ENCODE results near the gene AHCTF1. TPM values are rescaled to one million over a fixed set of nuclear protein-coding genes. Genes with fewer than 3 reads are reported as not detected.

The AHCTF1 gene
- total and polyA plus RNA-seq, 9 donors, result 21.1 to 35.9 (median 27.4) TPM

DNA sequence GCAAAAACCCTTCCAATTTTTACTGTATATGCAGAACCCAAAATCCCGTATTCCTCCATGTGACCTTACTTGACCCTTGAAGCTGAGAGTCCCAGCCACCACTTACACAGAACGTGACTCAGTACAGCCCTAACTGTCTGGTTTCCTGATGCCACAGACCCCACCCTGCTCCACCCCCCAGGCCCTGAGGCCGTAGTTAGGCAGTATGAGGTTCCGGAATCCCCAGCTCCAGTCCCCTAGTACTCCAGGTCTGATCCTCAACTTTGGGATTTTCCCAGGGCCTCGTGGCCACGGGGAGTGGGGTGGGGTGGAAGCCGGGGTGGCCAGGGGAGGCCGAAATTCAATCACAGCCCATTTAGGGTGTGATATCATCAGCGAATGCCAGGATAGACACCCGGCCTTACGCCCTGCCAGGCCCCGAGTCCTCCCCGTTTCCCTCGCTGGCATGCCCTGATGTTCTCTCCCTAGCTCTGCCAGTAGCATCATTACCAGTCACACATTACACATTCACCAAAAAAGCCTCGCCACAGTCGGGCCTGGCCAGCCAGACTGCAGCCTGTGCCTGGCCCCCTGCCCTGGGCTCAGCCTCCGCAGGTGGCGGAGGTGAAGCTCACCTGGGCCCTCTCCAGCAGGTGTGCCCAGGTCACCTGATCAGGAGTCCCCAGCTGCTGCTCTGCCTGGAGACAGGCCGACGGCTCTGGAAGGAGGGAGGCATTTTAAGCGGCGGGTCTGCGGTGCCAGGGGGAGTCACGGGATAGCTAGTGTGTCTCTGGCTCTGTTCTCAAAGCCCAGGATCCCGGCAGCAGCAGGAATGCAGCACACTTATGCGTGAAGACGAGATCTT, 136.7 kb downstream of the AHCTF1 start:
- DNase-seq, result no peak
- Histone ChIP-seq H3K4me3 (ENCODE audit: low read length) (no peak overlapping the region), H3K9me3 (replicated peaks; ENCODE audit: control insufficient read depth, low read depth, low read length) (no peaks in the 10 kb centered on the region), H3K4me1 (ENCODE audit: control insufficient read depth, insufficient read depth, low read length) (peaks cover 33% of the 10 kb centered on the region), H3K27ac (ENCODE audit: low read length) (no peak overlapping the region), H3K27me3 (ENCODE audit: control insufficient read depth, insufficient read depth, low read length) (no peaks in the 10 kb centered on the region), H3K36me3 (ENCODE audit: control insufficient read depth, insufficient read depth, low read length) (no peaks in the 10 kb centered on the region)
- WGBS (ENCODE audit: insufficient coverage), result 62% methylated on average over 18 of the region's 27 CpGs

DNA sequence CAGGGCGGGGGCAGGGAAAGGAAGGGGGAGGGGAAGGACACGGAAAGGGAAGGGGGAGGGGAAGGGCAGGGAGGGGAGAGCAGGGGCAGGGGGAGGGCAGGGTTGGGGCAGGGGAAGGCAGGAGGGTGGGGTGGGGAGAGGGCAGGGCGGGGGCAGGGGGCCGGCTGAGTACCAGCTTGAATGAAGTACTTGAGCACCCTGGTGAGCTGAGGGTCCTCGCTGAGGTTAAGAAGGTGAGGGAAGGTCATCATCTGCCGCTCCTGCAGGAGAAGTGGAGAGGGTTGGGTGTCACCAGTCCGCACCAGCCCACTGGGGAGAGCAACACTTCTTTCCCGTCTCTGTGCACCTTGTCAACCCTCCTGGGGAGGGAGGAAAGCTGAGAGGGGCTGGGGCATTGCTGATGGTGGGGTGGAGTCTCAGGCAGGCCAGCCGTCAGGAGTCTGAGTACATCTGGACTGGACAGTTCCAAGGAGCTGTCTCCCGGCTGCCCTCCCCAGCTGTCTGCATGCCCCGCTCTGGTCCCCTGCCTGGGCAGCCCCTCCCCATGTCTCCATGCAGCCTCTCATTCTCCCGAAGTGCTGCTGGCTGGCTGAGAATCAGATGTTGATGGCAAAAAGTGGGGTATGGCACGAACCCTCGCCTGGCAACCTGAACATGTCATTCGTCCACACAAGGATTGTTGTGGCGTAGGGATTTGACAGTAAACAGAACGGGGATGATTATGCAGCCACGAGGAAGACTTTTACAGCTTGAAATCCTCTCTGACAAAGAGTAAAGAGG, 137.5 kb downstream of the AHCTF1 start:
- H3K36me3 ChIP-seq (ENCODE audit: control insufficient read depth, insufficient read depth, low read length), result no peaks in the 10 kb centered on the region
- no peak overlapping the region for H3K4me3 ChIP-seq (ENCODE audit: low read length)
- DNase-seq, result no peak
- no peaks in the 10 kb centered on the region for H3K27me3 ChIP-seq (ENCODE audit: control insufficient read depth, insufficient read depth, low read length)
- peaks cover 35% of the 10 kb centered on the region for H3K4me1 ChIP-seq (ENCODE audit: control insufficient read depth, insufficient read depth, low read length)
- 49% methylated on average over 6 of the region's 18 CpGs for WGBS (ENCODE audit: insufficient coverage)
- no peaks in the 10 kb centered on the region for H3K9me3 ChIP-seq (replicated peaks; ENCODE audit: control insufficient read depth, low read depth, low read length)
- no peak overlapping the region for H3K27ac ChIP-seq (ENCODE audit: low read length)

DNA sequence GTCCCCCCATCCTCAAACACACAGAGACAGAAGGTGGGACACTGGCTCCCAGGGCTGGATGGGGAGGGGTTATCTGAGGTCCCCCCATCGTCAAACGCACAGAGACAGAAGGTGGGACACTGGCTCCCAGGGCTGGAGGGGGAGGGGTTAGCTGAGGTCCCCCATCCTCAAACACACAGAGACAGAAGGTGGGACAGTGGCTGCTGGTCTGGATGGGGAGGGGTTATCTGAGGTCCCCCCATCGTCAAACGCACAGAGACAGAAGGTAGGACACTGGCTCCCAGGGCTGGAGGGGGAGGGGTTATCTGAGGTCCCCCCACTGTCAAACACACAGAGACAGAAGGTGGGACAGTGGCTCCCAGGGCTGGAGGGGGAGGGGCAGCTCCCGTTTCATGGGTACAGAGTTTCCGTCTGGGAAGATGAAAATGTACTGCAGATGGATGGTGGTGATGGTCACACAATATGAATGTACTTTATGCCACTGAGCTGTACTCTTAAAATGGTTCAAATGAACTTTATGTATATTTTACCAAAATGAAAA, 138.3 kb downstream of the AHCTF1 start:
- Histone ChIP-seq H3K36me3 (ENCODE audit: control insufficient read depth, insufficient read depth, low read length) (no peaks in the 10 kb centered on the region), H3K27ac (ENCODE audit: low read length) (no peak overlapping the region), H3K27me3 (ENCODE audit: control insufficient read depth, insufficient read depth, low read length) (no peaks in the 10 kb centered on the region), H3K9me3 (replicated peaks; ENCODE audit: control insufficient read depth, low read depth, low read length) (no peaks in the 10 kb centered on the region), H3K4me3 (ENCODE audit: low read length) (no peak overlapping the region), H3K4me1 (ENCODE audit: control insufficient read depth, insufficient read depth, low read length) (peaks cover 35% of the 10 kb centered on the region)
- no CpG with 5 or more reads among the region's 6 CpGs for WGBS (ENCODE audit: insufficient coverage)
- DNase-seq, result no peak

DNA sequence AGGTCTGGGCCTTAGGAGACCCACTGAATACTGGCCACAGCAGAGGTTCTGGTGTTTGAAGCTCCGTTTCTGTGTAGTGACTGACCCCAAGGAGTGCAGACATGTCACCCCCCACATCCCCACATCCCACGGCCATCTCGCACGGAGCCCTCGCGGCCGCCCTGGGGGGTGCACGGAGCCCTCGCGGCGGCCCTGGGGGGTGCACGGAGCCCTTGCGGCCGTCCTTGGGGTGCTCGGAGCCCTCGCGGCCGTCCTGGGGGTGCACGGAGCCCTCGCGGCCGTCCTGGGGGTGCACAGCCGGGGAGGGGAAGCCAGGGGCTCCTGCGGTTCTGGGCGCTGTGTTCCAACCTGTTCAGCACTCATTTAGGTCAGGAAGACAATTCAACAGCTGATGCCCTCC, 139.1 kb downstream of the AHCTF1 start:
- no peaks in the 10 kb centered on the region for H3K36me3 ChIP-seq (ENCODE audit: control insufficient read depth, insufficient read depth, low read length)

DNA sequence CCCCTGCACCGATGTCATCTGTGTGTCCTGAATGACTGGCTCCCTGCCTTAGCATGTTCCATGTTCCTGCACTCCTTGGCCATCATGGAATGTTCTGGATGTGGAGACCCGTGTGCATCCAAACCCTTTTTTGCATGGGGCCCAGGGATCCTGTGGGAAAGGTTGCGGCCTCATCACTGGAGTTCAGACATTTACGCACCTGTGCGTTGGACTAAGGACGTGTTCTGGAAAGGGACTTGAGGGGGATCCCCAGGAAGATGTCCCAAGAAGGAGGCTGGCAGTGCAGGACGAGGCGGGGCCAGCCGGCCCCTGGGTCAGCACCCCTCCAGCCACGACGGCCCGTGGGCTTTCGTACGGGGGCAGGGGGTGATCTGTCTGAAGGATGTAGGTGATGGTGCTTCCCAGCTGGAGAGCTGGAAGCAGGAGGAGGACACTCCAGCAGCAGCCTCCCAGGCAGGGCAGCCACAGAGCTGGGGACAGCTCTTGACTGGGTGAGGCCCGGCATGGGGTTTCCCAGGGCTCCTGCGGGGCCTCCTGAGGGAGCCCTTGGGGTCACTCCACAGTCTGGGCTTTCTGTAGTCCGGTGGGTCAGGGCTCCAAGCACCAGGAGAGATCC, 140.3 kb downstream of the AHCTF1 start:
- no peaks in the 10 kb centered on the region for H3K36me3 ChIP-seq (ENCODE audit: control insufficient read depth, insufficient read depth, low read length)
- peaks cover 26% of the 10 kb centered on the region for H3K4me1 ChIP-seq (ENCODE audit: control insufficient read depth, insufficient read depth, low read length)
- H3K9me3 ChIP-seq (replicated peaks; ENCODE audit: control insufficient read depth, low read depth, low read length), result no peaks in the 10 kb centered on the region
- DNase-seq, result no peak
- no peaks in the 10 kb centered on the region for H3K27me3 ChIP-seq (ENCODE audit: control insufficient read depth, insufficient read depth, low read length)
- H3K4me3 ChIP-seq (ENCODE audit: low read length), result no peak overlapping the region
- H3K27ac ChIP-seq (ENCODE audit: low read length), result no peak overlapping the region
- WGBS (ENCODE audit: insufficient coverage), result 81% methylated on average over 16 of the region's 17 CpGs

More for the DNA sequence above, 139.1 kb downstream of the AHCTF1 start:
- no peak overlapping the region for H3K4me3 ChIP-seq (ENCODE audit: low read length)
- H3K27ac ChIP-seq (ENCODE audit: low read length), result no peak overlapping the region
- no peaks in the 10 kb centered on the region for H3K9me3 ChIP-seq (replicated peaks; ENCODE audit: control insufficient read depth, low read depth, low read length)
- WGBS (ENCODE audit: insufficient coverage), result 89% methylated on average over 23 of the region's 25 CpGs
- no peaks in the 10 kb centered on the region for H3K27me3 ChIP-seq (ENCODE audit: control insufficient read depth, insufficient read depth, low read length)
- no peak for DNase-seq
- peaks cover 27% of the 10 kb centered on the region for H3K4me1 ChIP-seq (ENCODE audit: control insufficient read depth, insufficient read depth, low read length)

DNA sequence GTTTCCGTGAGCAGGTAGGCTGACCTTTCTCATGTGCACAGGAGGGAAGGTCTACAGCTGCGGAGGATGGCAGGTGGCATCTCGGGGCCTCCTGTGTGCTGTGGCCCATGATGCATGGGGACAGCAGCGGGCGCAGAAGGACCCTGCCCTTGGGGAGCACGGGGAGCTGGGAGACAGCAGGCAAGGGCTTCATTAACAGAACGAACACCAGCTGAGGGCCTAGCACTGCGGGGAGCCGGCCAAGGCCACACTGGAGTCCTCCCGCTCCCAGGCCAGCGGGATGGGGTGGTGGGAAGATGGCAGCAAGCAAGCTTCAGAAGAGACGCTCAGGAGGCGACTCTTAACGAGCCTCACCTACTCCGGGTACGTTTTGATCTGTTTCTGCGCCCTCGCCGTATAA, 140.9 kb downstream of the AHCTF1 start:
- Histone ChIP-seq H3K36me3 (ENCODE audit: control insufficient read depth, insufficient read depth, low read length) (no peaks in the 10 kb centered on the region), H3K27ac (ENCODE audit: low read length) (no peak overlapping the region), H3K4me3 (ENCODE audit: low read length) (no peak overlapping the region), H3K4me1 (ENCODE audit: control insufficient read depth, insufficient read depth, low read length) (peaks cover 26% of the 10 kb centered on the region), H3K27me3 (ENCODE audit: control insufficient read depth, insufficient read depth, low read length) (no peaks in the 10 kb centered on the region), H3K9me3 (replicated peaks; ENCODE audit: control insufficient read depth, low read depth, low read length) (no peaks in the 10 kb centered on the region)
- DNase-seq, result no peak
- 87% methylated on average over 18 of the region's 19 CpGs for WGBS (ENCODE audit: insufficient coverage)

DNA sequence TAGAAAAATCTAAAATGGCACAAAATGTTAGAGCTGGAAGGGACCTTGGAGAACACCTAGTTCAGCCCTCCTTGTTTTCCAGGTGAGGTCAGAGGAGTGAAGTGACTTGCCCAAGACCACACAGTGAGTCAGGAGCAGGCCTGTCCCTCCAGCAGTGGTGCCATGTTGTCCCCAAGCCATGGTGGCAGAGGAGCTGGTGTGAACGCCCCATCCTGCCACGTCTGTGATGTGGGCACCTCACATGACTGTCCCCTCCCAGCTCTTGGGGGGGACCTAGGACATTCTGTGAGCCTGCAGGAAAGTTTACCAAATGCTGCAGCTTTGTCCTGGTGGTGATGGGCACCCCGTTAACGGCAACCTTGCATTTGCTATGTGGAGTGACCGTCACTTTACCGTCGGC, 141.4 kb downstream of the AHCTF1 start:
- whole genome bisulfite sequencing (ENCODE audit: insufficient coverage), result 91% methylated on average over 7 of the region's 7 CpGs
- no peak overlapping the region for H3K27ac ChIP-seq (ENCODE audit: low read length)
- H3K9me3 ChIP-seq (replicated peaks; ENCODE audit: control insufficient read depth, low read depth, low read length), result no peaks in the 10 kb centered on the region
- H3K4me3 ChIP-seq (ENCODE audit: low read length), result no peak overlapping the region
- no peaks in the 10 kb centered on the region for H3K36me3 ChIP-seq (ENCODE audit: control insufficient read depth, insufficient read depth, low read length)
- no peak for DNase-seq
- no peaks in the 10 kb centered on the region for H3K27me3 ChIP-seq (ENCODE audit: control insufficient read depth, insufficient read depth, low read length)
- H3K4me1 ChIP-seq (ENCODE audit: control insufficient read depth, insufficient read depth, low read length), result peaks cover 27% of the 10 kb centered on the region

DNA sequence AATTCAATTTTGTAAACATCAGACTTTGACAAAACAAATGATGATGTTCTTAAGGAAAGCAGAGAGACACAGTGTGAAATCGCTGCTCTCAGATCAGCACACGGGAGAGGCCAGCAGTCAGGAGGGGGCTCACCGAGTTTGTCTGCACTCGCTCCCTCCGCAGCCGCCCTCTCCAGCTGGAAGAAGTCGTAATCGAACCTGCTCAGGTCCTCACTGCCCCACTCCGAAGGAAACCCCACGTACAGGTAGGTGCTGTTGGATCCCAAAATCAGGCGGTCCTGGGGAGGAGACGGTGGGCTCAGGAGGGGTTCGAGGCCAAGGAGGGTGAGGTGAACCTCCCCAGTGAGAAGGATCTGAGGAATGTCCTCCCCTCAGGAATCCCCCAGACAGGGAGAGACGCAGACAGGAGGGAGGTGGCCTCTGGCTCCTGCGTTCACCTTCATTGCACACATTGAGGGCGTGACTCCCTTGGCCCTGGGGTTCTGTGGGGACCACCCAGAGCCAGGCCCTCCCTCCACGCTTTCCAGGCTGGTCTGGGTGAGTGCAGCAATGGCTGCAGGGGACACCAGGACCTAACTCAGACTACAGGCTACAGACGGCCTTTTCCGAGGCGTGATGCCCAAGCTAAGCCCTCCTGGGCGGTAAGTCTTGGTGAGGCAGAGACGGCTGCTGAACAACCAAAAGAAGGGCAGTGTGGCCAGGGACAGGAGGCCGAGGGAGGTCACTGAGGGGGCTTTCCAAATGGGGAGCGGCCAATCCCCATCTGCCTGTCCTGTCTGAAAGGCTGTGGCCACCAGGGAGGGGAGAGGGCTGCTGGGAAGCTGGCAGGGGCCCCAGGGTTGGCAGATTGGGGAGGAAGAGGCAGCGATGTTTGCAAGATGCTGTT, 142.1 kb downstream of the AHCTF1 start:
- H3K36me3 ChIP-seq (ENCODE audit: control insufficient read depth, insufficient read depth, low read length), result no peaks in the 10 kb centered on the region
- peaks cover 28% of the 10 kb centered on the region for H3K4me1 ChIP-seq (ENCODE audit: control insufficient read depth, insufficient read depth, low read length)
- WGBS (ENCODE audit: insufficient coverage), result 69% methylated on average over 11 of the region's 25 CpGs
- no peak overlapping the region for H3K27ac ChIP-seq (ENCODE audit: low read length)
- H3K4me3 ChIP-seq (ENCODE audit: low read length), result no peak overlapping the region
- DNase-seq, result no peak
- no peaks in the 10 kb centered on the region for H3K9me3 ChIP-seq (replicated peaks; ENCODE audit: control insufficient read depth, low read depth, low read length)
- H3K27me3 ChIP-seq (ENCODE audit: control insufficient read depth, insufficient read depth, low read length), result no peaks in the 10 kb centered on the region

Measured in muscle of leg (tissue), 11 donors.